ENCODE measurements around the gene ELFN2. TPM values are rescaled to one million over a fixed set of nuclear protein-coding genes. Genes with fewer than 3 reads are reported as not detected.

Gene ELFN2
- total RNA-seq, 2 experiments from 2014 or later: 0.63 to 1.8 TPM

GRCh38 chr22:37455896-37456295 lies 28.6 kb upstream of the ELFN2 start:
- H3K36me3 ChIP-seq (ENCODE audit: insufficient read depth, low read length): no peaks in the 10 kb centered on the region
- peaks cover 7% of the 10 kb centered on the region for H3K4me1 ChIP-seq (ENCODE audit: insufficient read depth, low read length, poor library complexity, severe bottlenecking)
- H3K4me3 ChIP-seq (ENCODE audit: low read depth, low read length, poor library complexity, severe bottlenecking): no peak overlapping the region
- no peak overlapping the region for H3K27ac ChIP-seq (ENCODE audit: low read depth, low read length, poor library complexity, severe bottlenecking)
- intact Hi-C loops (cut with micrococcal nuclease; ENCODE audit: unreplicated experiment): loop anchor here (5.0 kb wide), 1 partner anchor 379 kb away; no protein-coding TSS in a partner anchor
- TF ChIP-seq CTCF (conservative IDR thresholded peaks at IDR 0.05; ENCODE audit: low read length) (no peak), EZH2phosphoT487 (IDR thresholded peaks at IDR 0.05; ENCODE audit: borderline replicate concordance, low read depth, low read length) (no peak)
- H3K79me2 ChIP-seq (ENCODE audit: insufficient read depth, low read depth, low read length): no peaks in the 10 kb centered on the region
- H4K20me1 ChIP-seq (ENCODE audit: insufficient read depth, low read length): no peaks in the 10 kb centered on the region
- H2AFZ ChIP-seq (ENCODE audit: low read length): no peak overlapping the region
- H3K4me2 ChIP-seq (ENCODE audit: low read length): no peak overlapping the region
- ChIA-PET CTCF (ENCODE audit: unreplicated experiment) (no interaction called here), POLR2A (interaction anchor here (0.7 kb wide), 1 partner anchor 26 kb away, joined by 3 read pairs; no protein-coding TSS in a partner anchor)
- BruUV-seq (replicated peaks): no TSS peak
- H3K9me3 ChIP-seq (ENCODE audit: low read length): no peaks in the 10 kb centered on the region
- DNase-seq (ENCODE audit: low spot score): no peak
- no peaks in the 10 kb centered on the region for H3K9me2 ChIP-seq (ENCODE audit: insufficient read depth, low read length)

GRCh38 chr22:37454857-37455686 lies 27.8 kb upstream of the ELFN2 start:
- ChIA-PET CTCF (ENCODE audit: unreplicated experiment) (no interaction called here), POLR2A (interaction anchor here (0.7 kb wide), 1 partner anchor 27 kb away, joined by 3 read pairs; no protein-coding TSS in a partner anchor)
- Histone ChIP-seq H3K9me3 (ENCODE audit: low read length) (no peaks in the 10 kb centered on the region), H3K36me3 (ENCODE audit: insufficient read depth, low read length) (no peaks in the 10 kb centered on the region), H3K4me3 (ENCODE audit: low read depth, low read length, poor library complexity, severe bottlenecking) (no peak overlapping the region), H3K4me2 (ENCODE audit: low read length) (no peak overlapping the region), H2AFZ (ENCODE audit: low read length) (no peak overlapping the region), H3K79me2 (ENCODE audit: insufficient read depth, low read depth, low read length) (no peaks in the 10 kb centered on the region), H4K20me1 (ENCODE audit: insufficient read depth, low read length) (no peaks in the 10 kb centered on the region), H3K4me1 (ENCODE audit: insufficient read depth, low read length, poor library complexity, severe bottlenecking) (peaks cover 7% of the 10 kb centered on the region), H3K27ac (ENCODE audit: low read depth, low read length, poor library complexity, severe bottlenecking) (no peak overlapping the region), H3K9me2 (ENCODE audit: insufficient read depth, low read length) (no peaks in the 10 kb centered on the region)
- no peak for TF ChIP-seq CTCF (conservative IDR thresholded peaks at IDR 0.05; ENCODE audit: low read length)
- TF ChIP-seq EZH2phosphoT487 (IDR thresholded peaks at IDR 0.05; ENCODE audit: borderline replicate concordance, low read depth, low read length): no peak
- no TSS peak for BruUV-seq (replicated peaks)
- no peak for DNase-seq (ENCODE audit: low spot score)
- intact Hi-C loops (cut with micrococcal nuclease; ENCODE audit: unreplicated experiment): loop anchor here (5.0 kb wide), 1 partner anchor 378 kb away; no protein-coding TSS in a partner anchor

GRCh38 chr22:37453696-37454095 lies 26.4 kb upstream of the ELFN2 start:
- Histone ChIP-seq H3K27ac (ENCODE audit: low read depth, low read length, poor library complexity, severe bottlenecking) (no peak overlapping the region), H3K9me3 (ENCODE audit: low read length) (no peaks in the 10 kb centered on the region), H2AFZ (ENCODE audit: low read length) (no peak overlapping the region), H3K79me2 (ENCODE audit: insufficient read depth, low read depth, low read length) (no peaks in the 10 kb centered on the region), H3K4me2 (ENCODE audit: low read length) (no peak overlapping the region), H3K4me1 (ENCODE audit: insufficient read depth, low read length, poor library complexity, severe bottlenecking) (peaks cover 7% of the 10 kb centered on the region), H3K9me2 (ENCODE audit: insufficient read depth, low read length) (no peaks in the 10 kb centered on the region), H3K36me3 (ENCODE audit: insufficient read depth, low read length) (no peaks in the 10 kb centered on the region), H3K4me3 (ENCODE audit: low read depth, low read length, poor library complexity, severe bottlenecking) (no peak overlapping the region), H4K20me1 (ENCODE audit: insufficient read depth, low read length) (no peaks in the 10 kb centered on the region)
- no TSS peak for BruUV-seq (replicated peaks)
- intact Hi-C loops (cut with micrococcal nuclease; ENCODE audit: unreplicated experiment): no loop called here
- POLR2A ChIA-PET: interaction anchor here (0.6 kb wide), 1 partner anchor 124 kb away, joined by 3 read pairs; no protein-coding TSS in a partner anchor
- TF ChIP-seq EZH2phosphoT487 (IDR thresholded peaks at IDR 0.05; ENCODE audit: borderline replicate concordance, low read depth, low read length) (no peak), CTCF (conservative IDR thresholded peaks at IDR 0.05; ENCODE audit: low read length) (no peak)
- no peak for DNase-seq (ENCODE audit: low spot score)
- CTCF ChIA-PET (ENCODE audit: unreplicated experiment): no interaction called here

All from OCI-LY7 (cell line).